Measurements from ENCODE around the gene BMF. TPM values are rescaled to one million over a fixed set of nuclear protein-coding genes. Genes with fewer than 3 reads are reported as not detected.

BMF gene
- total and polyA plus RNA-seq, 8 donors = 16.2 to 58.6 (median 50.6) TPM

GRCh38 chr15:40072216-40072990 is 36.3 kb downstream of the BMF start:
- DNase-seq (peak in 1 of 4 donors; percentile 81), ATAC-seq (no peak)
- H3K27me3 ChIP-seq = no peaks in the 10 kb centered on the region
- no peak for TF ChIP-seq CTCF (IDR thresholded peaks at IDR 0.05)
- no peaks in the 10 kb centered on the region for H3K9me3 ChIP-seq
- H3K36me3 ChIP-seq = no peaks in the 10 kb centered on the region
- H3K27ac ChIP-seq = no peak overlapping the region
- H3K4me1 ChIP-seq = peaks cover 8 to 32% of the 10 kb centered on the region in 2 donors
- no peak overlapping the region for H3K4me3 ChIP-seq
- intact Hi-C loops (cut with DNase I) = no loop called here

- DNase-seq (no peak), ATAC-seq (no peak)
- TF ChIP-seq CTCF (IDR thresholded peaks at IDR 0.05) = no peak
- no peaks in the 10 kb centered on the region for H3K27me3 ChIP-seq
- H3K36me3 ChIP-seq = no peaks in the 10 kb centered on the region
- H3K27ac ChIP-seq = no peak overlapping the region
- peaks cover 8 to 30% of the 10 kb centered on the region in 2 donors for H3K4me1 ChIP-seq
- intact Hi-C loops (cut with DNase I) = no loop called here
- no peaks in the 10 kb centered on the region for H3K9me3 ChIP-seq
- H3K4me3 ChIP-seq = no peak overlapping the region
Measured at GRCh38 chr15:40070608-40071218, 38.0 kb downstream of the BMF start.

GRCh38 chr15:40070166-40070557 is 38.5 kb downstream of the BMF start:
- Histone ChIP-seq H3K9me3 (no peaks in the 10 kb centered on the region), H3K4me1 (peaks cover 8 to 25% of the 10 kb centered on the region in 2 donors), H3K27me3 (no peaks in the 10 kb centered on the region), H3K4me3 (no peak overlapping the region), H3K27ac (peak overlapping the region in 1 of 2 donors; percentile 55), H3K36me3 (no peaks in the 10 kb centered on the region)
- TF ChIP-seq CTCF (IDR thresholded peaks at IDR 0.05) = no peak
- no peak for DNase-seq
- ATAC-seq = no peak
- intact Hi-C loops (cut with DNase I) = no loop called here

GRCh38 chr15:40069178-40070165 is 39.2 kb downstream of the BMF start:
- Histone ChIP-seq H3K4me1 (peaks cover 8 to 20% of the 10 kb centered on the region in 2 donors), H3K9me3 (no peaks in the 10 kb centered on the region), H3K36me3 (no peaks in the 10 kb centered on the region), H3K4me3 (no peak overlapping the region), H3K27ac (peak overlapping the region; percentile 33 to 55), H3K27me3 (no peaks in the 10 kb centered on the region)
- intact Hi-C loops (cut with DNase I) = no loop called here
- ATAC-seq (peak; percentile 96), DNase-seq (peak; percentile 65 to 92 (median 86))
- no peak for TF ChIP-seq CTCF (IDR thresholded peaks at IDR 0.05)
